Hepatocyte (in vitro differentiated cells): ENCODE data around the gene PLLP.

Source experiments
- EZH2 ChIP-seq: fragments of 200-600 bp; sonication (generic); IDR thresholded peaks from 2 replicates; pipeline ENCODE4 v1.6.1; 2016; ENCODE audit warnings: antibody characterized with exemption, mild to moderate bottlenecking, borderline replicate concordance
- EZH2phosphoT487 ChIP-seq: fragments of 200-600 bp; sonication (generic); IDR thresholded peaks from one replicate; pipeline ENCODE4 v1.6.1; 2018; ENCODE audit warnings: antibody characterized with exemption, mild to moderate bottlenecking, low read depth, moderate library complexity; ENCODE audit not compliant: unreplicated experiment, severe bottlenecking
- TF ChIP-seq, protein P1 (sequence below): fragments of 200-600 bp; sonication (generic); IDR thresholded peaks from 2 replicates; pipeline ENCODE4 v1.5.1; 2016; ENCODE audit warnings: antibody characterized with exemption, mild to moderate bottlenecking; ENCODE audit not compliant: poor library complexity

DNA sequence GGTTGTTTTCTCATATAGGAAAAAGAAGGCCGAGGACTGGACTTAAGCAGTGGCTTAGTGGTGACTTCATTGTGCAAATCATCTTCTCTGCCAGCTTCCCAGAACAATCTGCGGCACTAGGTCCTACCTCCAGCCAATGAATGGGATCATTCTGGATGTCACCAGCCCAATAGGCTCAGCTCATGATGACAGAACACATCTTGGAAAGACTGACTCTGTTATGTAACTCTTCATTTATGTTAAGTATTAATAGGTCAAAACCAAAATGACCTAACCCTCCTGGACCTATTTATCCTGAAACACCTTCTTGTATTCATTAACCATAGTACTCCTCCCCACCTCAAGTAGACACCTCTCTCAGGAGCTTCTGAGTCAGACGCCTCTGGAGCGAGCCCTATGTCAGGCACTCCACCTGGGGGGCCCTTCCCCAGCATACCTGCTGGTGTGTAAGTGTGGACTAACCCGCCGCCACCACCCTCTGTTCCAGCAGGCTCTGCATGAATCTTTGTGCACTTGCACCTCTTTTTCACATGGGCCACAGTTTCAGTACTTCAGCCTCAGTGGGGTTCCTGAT, 32.2 kb downstream of the PLLP start:
- TF ChIP-seq EZH2: no peak
- TF ChIP-seq, protein P1, sequence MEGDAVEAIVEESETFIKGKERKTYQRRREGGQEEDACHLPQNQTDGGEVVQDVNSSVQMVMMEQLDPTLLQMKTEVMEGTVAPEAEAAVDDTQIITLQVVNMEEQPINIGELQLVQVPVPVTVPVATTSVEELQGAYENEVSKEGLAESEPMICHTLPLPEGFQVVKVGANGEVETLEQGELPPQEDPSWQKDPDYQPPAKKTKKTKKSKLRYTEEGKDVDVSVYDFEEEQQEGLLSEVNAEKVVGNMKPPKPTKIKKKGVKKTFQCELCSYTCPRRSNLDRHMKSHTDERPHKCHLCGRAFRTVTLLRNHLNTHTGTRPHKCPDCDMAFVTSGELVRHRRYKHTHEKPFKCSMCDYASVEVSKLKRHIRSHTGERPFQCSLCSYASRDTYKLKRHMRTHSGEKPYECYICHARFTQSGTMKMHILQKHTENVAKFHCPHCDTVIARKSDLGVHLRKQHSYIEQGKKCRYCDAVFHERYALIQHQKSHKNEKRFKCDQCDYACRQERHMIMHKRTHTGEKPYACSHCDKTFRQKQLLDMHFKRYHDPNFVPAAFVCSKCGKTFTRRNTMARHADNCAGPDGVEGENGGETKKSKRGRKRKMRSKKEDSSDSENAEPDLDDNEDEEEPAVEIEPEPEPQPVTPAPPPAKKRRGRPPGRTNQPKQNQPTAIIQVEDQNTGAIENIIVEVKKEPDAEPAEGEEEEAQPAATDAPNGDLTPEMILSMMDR: no peak
- TF ChIP-seq EZH2phosphoT487: no peak
